Endothelial cell of umbilical vein (primary cell): ENCODE measurements around the gene SLC24A3. TPM values are rescaled to one million over a fixed set of nuclear protein-coding genes. Genes with fewer than 3 reads are reported as not detected.

Experiments
- BruUV-seq: library from RNA; stranded (reverse); fragments of 400-500 nt; replicated peaks from 2 replicates; lab custom pipeline; 2021; lab: Mats Ljungman, UMichigan
- CTCF ChIA-PET: fragments of 300-600, 350-600 bp; sonication (Branson Sonifier 250); formaldehyde crosslinking; loops from one replicate; lab custom pipeline; 2021; ENCODE audit warnings: antibody characterized with exemption, inconsistent platforms; lab: Charles Lee
- POLR2A ChIA-PET: fragments of 300-600, 350-600 bp; sonication (Branson Sonifier 250); formaldehyde crosslinking; loops from one replicate; lab custom pipeline; 2021; ENCODE audit warnings: antibody characterized with exemption, inconsistent platforms; lab: Charles Lee
- DNase-seq: peaks from one replicate; pipeline ENCODE4 v3.0.0-alpha.2; 2011; ENCODE audit warnings: low read depth, low spot score
- FAIRE-seq: peaks from 2 replicates; lab custom pipeline; 2011; peaks lifted over from hg19 to GRCh38; lab: Jason Lieb, UNC
- H2AFZ ChIP-seq: 2 replicates; pipeline ENCODE4 v1.6.0; 2012; ENCODE audit warnings: low read depth, low read length, control low read depth, inconsistent platforms
- H3K27ac ChIP-seq: 2 replicates; pipeline ENCODE4 v1.5.1; 2011; ENCODE audit warnings: low read depth, mild to moderate bottlenecking, control low read depth, low read length, moderate library complexity; ENCODE audit not compliant: insufficient read depth
- H3K27me3 ChIP-seq, 2 experiments: 2 replicates each; pipeline versions ENCODE4 v1.6.0 to v1.6.1; 2011; ENCODE audit warnings: low read length in 2 of 2, mixed read lengths in 1 of 2; ENCODE audit not compliant: control insufficient read depth in 2 of 2, insufficient read depth in 2 of 2
- H3K36me3 ChIP-seq, 2 experiments: 2 replicates in 1 of 2; 3 replicates in 1 of 2; pipeline ENCODE4 v1.5.1; 2011; ENCODE audit warnings: low read length in 2 of 2, mild to moderate bottlenecking in 1 of 2, moderate library complexity in 1 of 2; ENCODE audit not compliant: control insufficient read depth in 2 of 2, insufficient read depth in 2 of 2; ENCODE audit errors: extremely low read depth in 1 of 2
- H3K4me1 ChIP-seq: 3 replicates; pipeline ENCODE4 v1.5.1; 2011; ENCODE audit warnings: mild to moderate bottlenecking, low read length; ENCODE audit not compliant: control insufficient read depth, insufficient read depth; ENCODE audit errors: extremely low read depth
- H3K4me2 ChIP-seq: 2 replicates; pipeline ENCODE4 v1.6.1; 2011; ENCODE audit warnings: low read length, control low read depth, mixed read lengths; ENCODE audit not compliant: insufficient read depth
- H3K4me3 ChIP-seq, 3 experiments: fragments of 200-600 bp in 1 of 3; sonication (generic), shearing (Covaris generic) in 1 of 3; replicated peaks in 1 of 3; 2 replicates each; pipeline ENCODE4 v1.5.1; 2011 to 2016; ENCODE audit warnings: control low read depth in 3 of 3, low read length in 3 of 3, mild to moderate bottlenecking in 2 of 3, inconsistent platforms in 1 of 3, low read depth in 1 of 3, moderate library complexity in 1 of 3; ENCODE audit not compliant: insufficient read depth in 1 of 3
- H3K79me2 ChIP-seq: 2 replicates; pipeline ENCODE4 v1.6.0; 2012; ENCODE audit warnings: low read length, inconsistent platforms; ENCODE audit not compliant: control insufficient read depth, insufficient read depth
- H3K9ac ChIP-seq: replicated peaks from 2 replicates; pipeline ENCODE3; 2011; ENCODE audit warnings: low read length, control low read depth; ENCODE audit not compliant: insufficient read depth; ENCODE audit errors: extremely low read depth
- H3K9me1 ChIP-seq: replicated peaks from 3 replicates; pipeline ENCODE4 v1.6.0; 2011; ENCODE audit warnings: mild to moderate bottlenecking, low read length; ENCODE audit not compliant: control insufficient read depth, insufficient read depth; ENCODE audit errors: extremely low read depth
- H3K9me3 ChIP-seq: replicated peaks from 2 replicates; pipeline ENCODE4 v1.5.1; 2012; ENCODE audit warnings: low read length, inconsistent platforms; ENCODE audit not compliant: control insufficient read depth, insufficient read depth
- H4K20me1 ChIP-seq: replicated peaks from 2 replicates; pipeline ENCODE3; 2011; ENCODE audit warnings: mild to moderate bottlenecking, low read length; ENCODE audit not compliant: control insufficient read depth, insufficient read depth; ENCODE audit errors: extremely low read depth
- EZH2 ChIP-seq: IDR thresholded peaks from 2 replicates; pipeline ENCODE4 v1.6.1; 2012; ENCODE audit warnings: borderline replicate concordance, low read depth, mild to moderate bottlenecking, moderate library complexity, low read length, inconsistent platforms; ENCODE audit not compliant: severe bottlenecking
- FOS ChIP-seq: IDR thresholded peaks from 2 replicates; pipeline ENCODE4 v1.6.1; 2011; ENCODE audit warnings: mild to moderate bottlenecking, low read length, moderate library complexity, borderline replicate concordance; ENCODE audit not compliant: insufficient read depth
- GATA2 ChIP-seq: IDR thresholded peaks from 2 replicates; pipeline ENCODE4 v1.7.0; 2011; ENCODE audit warnings: low read depth, mild to moderate bottlenecking, moderate library complexity, mixed read lengths, low read length; ENCODE audit not compliant: insufficient read length, insufficient read depth
- JUN ChIP-seq: IDR thresholded peaks from 2 replicates; pipeline ENCODE4 v1.6.1; 2011; ENCODE audit warnings: borderline replicate concordance, low read depth; ENCODE audit not compliant: insufficient read length, insufficient read depth
- MYC ChIP-seq: IDR thresholded peaks from one replicate; pipeline ENCODE4 v1.6.1; 2011; ENCODE audit warnings: mild to moderate bottlenecking, low read depth, low read length
- POLR2A ChIP-seq: IDR thresholded peaks from 2 replicates; pipeline ENCODE4 v1.6.1; 2012; ENCODE audit warnings: low read depth, mild to moderate bottlenecking, control low read depth, low read length
- POLR2AphosphoS5 ChIP-seq: IDR thresholded peaks from 2 replicates; pipeline ENCODE4 v1.6.1; 2012; ENCODE audit warnings: low read depth, mild to moderate bottlenecking, control low read depth, low read length, moderate library complexity; ENCODE audit not compliant: insufficient read depth
- dilution Hi-C: fragments of 300-500 bp; cut with MboI; formaldehyde crosslinking; loops from one replicate; pipeline ENCODE4 v1.15.0; 2019; ENCODE audit warnings: low sequenced_read_pairs; ENCODE audit not compliant: extremely low pct_ligation_motif_present
- intact Hi-C: fragments of 100-400 bp; cut with micrococcal nuclease; formaldehyde crosslinking; loops from one replicate; pipeline ENCODE4 v1.10.0; 2022
- polyA plus RNA-seq, 4 experiments: library from polyadenylated mRNA; depleted of rRNA in 3 of 4; stranded (reverse) in 3 of 4; unstranded in 1 of 4; fragments of >200 nt; gene quantifications; 2 replicates each; pipeline versions ENCODE4 v1.2.1 to v1.2.3, GENCODE V29; 2011 to 2012; ENCODE audit warnings: missing spikeins in 1 of 4
- total RNA-seq: library from RNA; stranded (reverse); gene quantifications from 2 replicates; pipeline ENCODE4 v1.2.3, GENCODE V29; 2021
- TF ChIP-seq, protein P1 (sequence below): IDR thresholded peaks from 2 replicates; pipeline ENCODE4 v1.6.1; 2011; ENCODE audit not compliant: insufficient read depth, insufficient read length
- TF ChIP-seq, protein P2 (sequence below), 2 donors: IDR thresholded peaks; 1 replicate in 1 of 2; 2 replicates in 1 of 2; pipeline ENCODE4 v1.5.1; 2011; ENCODE audit warnings: low read length in 2 of 2, mild to moderate bottlenecking in 2 of 2, moderate library complexity in 2 of 2, control low read depth in 1 of 2, inconsistent platforms in 1 of 2, low read depth in 1 of 2; ENCODE audit not compliant: insufficient read depth in 1 of 2; ENCODE audit errors: extremely low read depth in 1 of 2

The SLC24A3 gene
- total and polyA plus RNA-seq, 2 donors (not counting 3 experiments of a cell fraction or from before 2014, with no cell fraction given) = not detected

DNA sequence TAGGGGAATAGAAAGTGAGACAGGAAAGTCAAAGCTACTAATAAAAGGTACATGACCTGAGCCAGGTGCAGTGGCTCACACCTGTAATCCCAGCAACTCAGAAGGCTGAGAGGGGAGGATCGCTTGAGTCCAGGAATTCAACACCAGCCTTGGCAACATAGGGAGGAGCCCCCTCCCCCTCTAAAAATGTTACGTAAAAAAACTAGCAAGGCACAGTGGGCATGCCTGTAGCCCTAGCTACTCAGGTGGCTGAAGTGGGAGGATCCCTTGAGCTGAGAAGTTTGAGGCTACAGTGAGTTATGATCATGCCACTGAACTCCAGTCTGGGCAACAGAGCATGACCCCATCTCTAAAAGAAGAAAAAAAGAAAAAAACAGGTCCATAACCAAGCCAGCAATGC is 359.6 kb downstream of the SLC24A3 start:
- intact Hi-C loops = no loop called here
- TF ChIP-seq POLR2AphosphoS5 = no peak
- no peak for TF ChIP-seq GATA2
- TF ChIP-seq, protein P1, sequence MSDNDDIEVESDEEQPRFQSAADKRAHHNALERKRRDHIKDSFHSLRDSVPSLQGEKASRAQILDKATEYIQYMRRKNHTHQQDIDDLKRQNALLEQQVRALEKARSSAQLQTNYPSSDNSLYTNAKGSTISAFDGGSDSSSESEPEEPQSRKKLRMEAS = no peak
- TF ChIP-seq FOS = no peak
- TF ChIP-seq JUN = no peak
- no peak for TF ChIP-seq POLR2A
- no peak for TF ChIP-seq MYC
- TF ChIP-seq, protein P2, sequence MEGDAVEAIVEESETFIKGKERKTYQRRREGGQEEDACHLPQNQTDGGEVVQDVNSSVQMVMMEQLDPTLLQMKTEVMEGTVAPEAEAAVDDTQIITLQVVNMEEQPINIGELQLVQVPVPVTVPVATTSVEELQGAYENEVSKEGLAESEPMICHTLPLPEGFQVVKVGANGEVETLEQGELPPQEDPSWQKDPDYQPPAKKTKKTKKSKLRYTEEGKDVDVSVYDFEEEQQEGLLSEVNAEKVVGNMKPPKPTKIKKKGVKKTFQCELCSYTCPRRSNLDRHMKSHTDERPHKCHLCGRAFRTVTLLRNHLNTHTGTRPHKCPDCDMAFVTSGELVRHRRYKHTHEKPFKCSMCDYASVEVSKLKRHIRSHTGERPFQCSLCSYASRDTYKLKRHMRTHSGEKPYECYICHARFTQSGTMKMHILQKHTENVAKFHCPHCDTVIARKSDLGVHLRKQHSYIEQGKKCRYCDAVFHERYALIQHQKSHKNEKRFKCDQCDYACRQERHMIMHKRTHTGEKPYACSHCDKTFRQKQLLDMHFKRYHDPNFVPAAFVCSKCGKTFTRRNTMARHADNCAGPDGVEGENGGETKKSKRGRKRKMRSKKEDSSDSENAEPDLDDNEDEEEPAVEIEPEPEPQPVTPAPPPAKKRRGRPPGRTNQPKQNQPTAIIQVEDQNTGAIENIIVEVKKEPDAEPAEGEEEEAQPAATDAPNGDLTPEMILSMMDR (IDR thresholded peaks at IDR 0.05; ENCODE audit: extremely low read depth in 1 of 2, insufficient read depth in 1 of 2, low read depth in 1 of 2, low read length in 2 of 2) = no peak
- TF ChIP-seq EZH2 = no peak
- DNase-seq (no peak), FAIRE-seq (no peak)
- no peak overlapping the region for H2AFZ ChIP-seq
- no TSS peak for BruUV-seq
- no peaks in the 10 kb centered on the region for H3K27me3 ChIP-seq
- POLR2A ChIA-PET = no interaction called here
- no peak overlapping the region for H3K4me3 ChIP-seq
- dilution Hi-C loops = no loop called here
- H3K9ac ChIP-seq = no peak overlapping the region
- CTCF ChIA-PET = interaction anchor here (0.7 kb wide), 1 partner anchor 17 kb away, joined by 3 read pairs; no protein-coding TSS in a partner anchor
- H4K20me1 ChIP-seq = no peaks in the 10 kb centered on the region
- H3K4me1 ChIP-seq = no peaks in the 10 kb centered on the region
- H3K9me1 ChIP-seq = no peaks in the 10 kb centered on the region
- no peak overlapping the region for H3K27ac ChIP-seq
- H3K36me3 ChIP-seq = no peaks in the 10 kb centered on the region
- no peaks in the 10 kb centered on the region for H3K79me2 ChIP-seq
- H3K4me2 ChIP-seq = no peak overlapping the region
- H3K9me3 ChIP-seq = no peaks in the 10 kb centered on the region
